ENCODE data around the gene MBD3L3.

- TF ChIP-seq POLR2A (IDR thresholded peaks at IDR 0.05; ENCODE audit: low read length): no peak
- no peak for TF ChIP-seq GATA1 (IDR thresholded peaks at IDR 0.05; ENCODE audit: low read depth, low read length)
Observed at GRCh38 chr19:7101498-7102253, 43.2 kb upstream of the MBD3L3 start.

Measured in erythroblast (primary cell).